ENCODE data around the gene GLI3.

DNA sequence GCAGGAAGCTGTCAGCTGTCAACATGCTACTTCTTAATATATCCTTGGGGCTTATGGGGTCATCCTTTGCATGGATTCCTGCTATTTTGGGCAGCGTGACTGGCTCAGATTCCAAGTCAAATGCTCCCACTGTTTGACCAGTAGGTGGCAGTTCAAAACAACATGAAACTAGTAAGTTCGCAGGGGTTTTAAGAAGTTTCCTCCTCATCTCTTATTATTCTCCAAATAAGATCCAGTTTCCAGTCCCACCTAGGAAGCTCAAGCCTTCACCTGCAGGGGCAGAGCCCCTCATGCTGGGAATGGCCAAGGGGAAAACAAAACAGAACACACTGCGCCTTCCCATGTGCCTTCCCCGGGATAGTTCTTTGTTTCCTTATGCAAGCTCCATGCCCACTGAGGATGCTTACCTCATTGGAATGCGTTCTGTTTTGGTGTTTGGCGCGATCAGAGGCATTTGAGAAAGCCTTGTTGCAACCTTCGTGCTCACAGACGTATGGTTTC lies 259.8 kb downstream of the GLI3 start:
- TF ChIP-seq FOXP1 (CRISPR knock-in tag; IDR thresholded peaks at IDR 0.05; ENCODE audit: borderline replicate concordance), result no peak
- TF ChIP-seq, protein P1, sequence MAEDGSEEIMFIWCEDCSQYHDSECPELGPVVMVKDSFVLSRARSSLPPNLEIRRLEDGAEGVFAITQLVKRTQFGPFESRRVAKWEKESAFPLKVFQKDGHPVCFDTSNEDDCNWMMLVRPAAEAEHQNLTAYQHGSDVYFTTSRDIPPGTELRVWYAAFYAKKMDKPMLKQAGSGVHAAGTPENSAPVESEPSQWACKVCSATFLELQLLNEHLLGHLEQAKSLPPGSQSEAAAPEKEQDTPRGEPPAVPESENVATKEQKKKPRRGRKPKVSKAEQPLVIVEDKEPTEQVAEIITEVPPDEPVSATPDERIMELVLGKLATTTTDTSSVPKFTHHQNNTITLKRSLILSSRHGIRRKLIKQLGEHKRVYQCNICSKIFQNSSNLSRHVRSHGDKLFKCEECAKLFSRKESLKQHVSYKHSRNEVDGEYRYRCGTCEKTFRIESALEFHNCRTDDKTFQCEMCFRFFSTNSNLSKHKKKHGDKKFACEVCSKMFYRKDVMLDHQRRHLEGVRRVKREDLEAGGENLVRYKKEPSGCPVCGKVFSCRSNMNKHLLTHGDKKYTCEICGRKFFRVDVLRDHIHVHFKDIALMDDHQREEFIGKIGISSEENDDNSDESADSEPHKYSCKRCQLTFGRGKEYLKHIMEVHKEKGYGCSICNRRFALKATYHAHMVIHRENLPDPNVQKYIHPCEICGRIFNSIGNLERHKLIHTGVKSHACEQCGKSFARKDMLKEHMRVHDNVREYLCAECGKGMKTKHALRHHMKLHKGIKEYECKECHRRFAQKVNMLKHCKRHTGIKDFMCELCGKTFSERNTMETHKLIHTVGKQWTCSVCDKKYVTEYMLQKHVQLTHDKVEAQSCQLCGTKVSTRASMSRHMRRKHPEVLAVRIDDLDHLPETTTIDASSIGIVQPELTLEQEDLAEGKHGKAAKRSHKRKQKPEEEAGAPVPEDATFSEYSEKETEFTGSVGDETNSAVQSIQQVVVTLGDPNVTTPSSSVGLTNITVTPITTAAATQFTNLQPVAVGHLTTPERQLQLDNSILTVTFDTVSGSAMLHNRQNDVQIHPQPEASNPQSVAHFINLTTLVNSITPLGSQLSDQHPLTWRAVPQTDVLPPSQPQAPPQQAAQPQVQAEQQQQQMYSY (CRISPR knock-in tag; IDR thresholded peaks at IDR 0.05), result no peak
- TF ChIP-seq, protein P2, sequence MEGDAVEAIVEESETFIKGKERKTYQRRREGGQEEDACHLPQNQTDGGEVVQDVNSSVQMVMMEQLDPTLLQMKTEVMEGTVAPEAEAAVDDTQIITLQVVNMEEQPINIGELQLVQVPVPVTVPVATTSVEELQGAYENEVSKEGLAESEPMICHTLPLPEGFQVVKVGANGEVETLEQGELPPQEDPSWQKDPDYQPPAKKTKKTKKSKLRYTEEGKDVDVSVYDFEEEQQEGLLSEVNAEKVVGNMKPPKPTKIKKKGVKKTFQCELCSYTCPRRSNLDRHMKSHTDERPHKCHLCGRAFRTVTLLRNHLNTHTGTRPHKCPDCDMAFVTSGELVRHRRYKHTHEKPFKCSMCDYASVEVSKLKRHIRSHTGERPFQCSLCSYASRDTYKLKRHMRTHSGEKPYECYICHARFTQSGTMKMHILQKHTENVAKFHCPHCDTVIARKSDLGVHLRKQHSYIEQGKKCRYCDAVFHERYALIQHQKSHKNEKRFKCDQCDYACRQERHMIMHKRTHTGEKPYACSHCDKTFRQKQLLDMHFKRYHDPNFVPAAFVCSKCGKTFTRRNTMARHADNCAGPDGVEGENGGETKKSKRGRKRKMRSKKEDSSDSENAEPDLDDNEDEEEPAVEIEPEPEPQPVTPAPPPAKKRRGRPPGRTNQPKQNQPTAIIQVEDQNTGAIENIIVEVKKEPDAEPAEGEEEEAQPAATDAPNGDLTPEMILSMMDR (IDR thresholded peaks at IDR 0.05), result peak; percentile 58; the same call in 1 of the 2 replicates

Measured in WTC11 (cell line).